ENCODE measurements around the gene ARSI. TPM values are rescaled to one million over a fixed set of nuclear protein-coding genes. Genes with fewer than 3 reads are reported as not detected.

Gene ARSI
- total RNA-seq, 2 donors from 2014 or later: 0.30 to 0.83 TPM

DNA sequence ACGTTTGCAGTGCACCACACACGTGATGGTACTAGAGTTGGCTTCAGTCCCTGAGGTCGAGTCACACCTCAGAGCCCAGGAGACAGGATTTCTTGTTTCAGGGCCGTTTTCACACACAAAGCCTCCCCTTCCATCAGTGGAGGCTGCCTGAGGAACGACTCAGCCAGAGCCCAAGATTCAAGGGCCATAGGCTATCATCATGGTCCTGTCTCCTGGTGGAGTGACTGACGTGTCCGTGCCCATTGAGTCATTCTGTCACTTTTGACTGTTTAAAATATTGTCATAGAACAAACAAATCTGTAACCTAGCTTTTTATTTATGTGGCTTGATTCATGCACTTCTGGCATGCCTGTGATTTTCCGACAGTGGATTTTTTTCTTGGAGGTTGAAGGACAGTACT lies 41.5 kb downstream of the ARSI start:
- no peak overlapping the region for H3K4me3 ChIP-seq
- no peak for DNase-seq (ENCODE audit: low spot score)
- H3K4me1 ChIP-seq: peaks cover 0 to 12% of the 10 kb centered on the region in 2 donors
- TF ChIP-seq, protein P1, sequence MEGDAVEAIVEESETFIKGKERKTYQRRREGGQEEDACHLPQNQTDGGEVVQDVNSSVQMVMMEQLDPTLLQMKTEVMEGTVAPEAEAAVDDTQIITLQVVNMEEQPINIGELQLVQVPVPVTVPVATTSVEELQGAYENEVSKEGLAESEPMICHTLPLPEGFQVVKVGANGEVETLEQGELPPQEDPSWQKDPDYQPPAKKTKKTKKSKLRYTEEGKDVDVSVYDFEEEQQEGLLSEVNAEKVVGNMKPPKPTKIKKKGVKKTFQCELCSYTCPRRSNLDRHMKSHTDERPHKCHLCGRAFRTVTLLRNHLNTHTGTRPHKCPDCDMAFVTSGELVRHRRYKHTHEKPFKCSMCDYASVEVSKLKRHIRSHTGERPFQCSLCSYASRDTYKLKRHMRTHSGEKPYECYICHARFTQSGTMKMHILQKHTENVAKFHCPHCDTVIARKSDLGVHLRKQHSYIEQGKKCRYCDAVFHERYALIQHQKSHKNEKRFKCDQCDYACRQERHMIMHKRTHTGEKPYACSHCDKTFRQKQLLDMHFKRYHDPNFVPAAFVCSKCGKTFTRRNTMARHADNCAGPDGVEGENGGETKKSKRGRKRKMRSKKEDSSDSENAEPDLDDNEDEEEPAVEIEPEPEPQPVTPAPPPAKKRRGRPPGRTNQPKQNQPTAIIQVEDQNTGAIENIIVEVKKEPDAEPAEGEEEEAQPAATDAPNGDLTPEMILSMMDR (IDR thresholded peaks at IDR 0.05): no peak
- no peaks in the 10 kb centered on the region for H3K27me3 ChIP-seq
- H3K9me3 ChIP-seq: no peaks in the 10 kb centered on the region
- H3K36me3 ChIP-seq: no peaks in the 10 kb centered on the region
- H3K27ac ChIP-seq: no peak overlapping the region

DNA sequence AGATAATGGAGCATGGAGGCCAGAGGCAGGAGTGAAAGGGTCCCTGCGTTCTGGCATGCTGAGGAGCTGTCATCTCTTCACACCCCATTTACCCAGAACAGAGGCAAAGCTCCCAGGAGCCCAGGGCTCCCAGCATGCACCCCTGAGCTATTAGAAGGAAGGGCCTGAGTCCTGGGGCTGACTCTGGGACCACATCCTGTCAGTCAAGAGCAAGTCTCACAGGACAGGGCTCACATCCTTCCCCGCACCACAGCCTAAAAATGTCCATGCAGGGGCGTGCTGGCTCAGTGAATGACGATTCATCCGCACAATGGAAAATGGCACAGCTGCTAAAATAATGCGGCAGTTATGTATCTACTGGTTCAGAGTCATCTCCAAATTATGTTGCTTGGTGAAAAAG lies 44.6 kb downstream of the ARSI start:
- no peak overlapping the region for H3K4me3 ChIP-seq
- no peaks in the 10 kb centered on the region for H3K27me3 ChIP-seq
- no peak for DNase-seq (ENCODE audit: low spot score)
- H3K36me3 ChIP-seq: no peaks in the 10 kb centered on the region
- no peak overlapping the region for H3K27ac ChIP-seq
- TF ChIP-seq, protein P1 (IDR thresholded peaks at IDR 0.05): no peak
- no peaks in the 10 kb centered on the region for H3K9me3 ChIP-seq
- peaks cover 0 to 5% of the 10 kb centered on the region in 2 donors for H3K4me1 ChIP-seq

DNA sequence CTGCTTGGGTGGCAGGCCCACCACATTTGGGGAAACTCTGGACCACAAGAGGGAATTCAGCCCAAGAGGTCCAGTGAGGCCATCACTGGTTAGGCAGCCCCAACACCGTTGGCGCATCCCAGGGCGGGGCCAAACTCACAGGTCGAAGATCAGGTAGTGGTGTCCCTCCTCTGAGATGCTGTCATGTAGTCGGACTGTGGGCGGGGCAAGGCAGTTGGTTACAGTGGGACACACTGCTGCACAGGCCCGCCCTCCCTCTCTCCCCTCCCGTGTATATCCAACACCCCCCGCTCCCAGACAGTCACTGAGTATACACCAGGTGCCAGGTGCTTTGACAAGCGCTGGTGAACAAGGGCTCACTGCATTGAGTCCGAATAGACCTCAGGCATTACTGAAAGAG lies 45.3 kb downstream of the ARSI start:
- Histone ChIP-seq H3K4me3 (no peak overlapping the region), H3K27ac (no peak overlapping the region), H3K27me3 (no peaks in the 10 kb centered on the region), H3K9me3 (no peaks in the 10 kb centered on the region), H3K4me1 (peaks cover 0 to 5% of the 10 kb centered on the region in 2 donors), H3K36me3 (no peaks in the 10 kb centered on the region)
- TF ChIP-seq, protein P1 (IDR thresholded peaks at IDR 0.05): no peak
- no peak for DNase-seq (ENCODE audit: low spot score)

DNA sequence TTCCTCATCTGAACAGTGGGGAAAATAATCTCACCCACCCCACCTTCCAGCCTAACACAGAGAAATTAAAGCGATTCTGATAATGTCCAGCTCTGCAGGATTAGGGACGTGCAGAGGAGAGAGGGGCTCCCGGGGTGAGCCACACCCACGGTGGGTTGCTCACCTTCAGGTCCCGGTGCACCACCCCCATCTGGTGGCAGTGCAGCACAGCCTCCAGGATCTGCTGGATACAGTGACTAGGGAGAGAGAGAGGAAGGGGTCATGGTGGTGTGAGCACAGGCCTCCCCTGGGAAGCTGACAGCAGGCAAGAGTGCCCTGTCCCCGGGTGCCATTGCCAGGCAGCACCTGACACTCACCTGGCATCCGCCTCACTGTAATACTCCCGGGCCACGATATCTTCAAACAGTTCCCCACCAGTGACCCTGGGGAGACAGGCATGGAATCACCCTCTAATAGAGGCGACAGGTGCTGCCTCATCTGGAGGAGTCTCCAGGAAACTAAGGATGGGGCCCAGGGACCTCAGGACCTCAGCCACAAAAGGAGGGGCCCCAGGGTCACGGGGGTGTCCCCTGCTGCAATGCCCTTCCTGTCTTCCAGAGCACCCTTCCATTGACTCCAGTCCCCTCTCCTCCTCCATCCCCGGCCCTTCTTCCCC lies 46.2 kb downstream of the ARSI start:
- Histone ChIP-seq H3K9me3 (no peaks in the 10 kb centered on the region), H3K4me1 (peaks cover 0 to 5% of the 10 kb centered on the region in 2 donors), H3K27me3 (no peaks in the 10 kb centered on the region), H3K27ac (no peak overlapping the region), H3K4me3 (no peak overlapping the region), H3K36me3 (no peaks in the 10 kb centered on the region)
- no peak for DNase-seq (ENCODE audit: low spot score)
- TF ChIP-seq, protein P1 (IDR thresholded peaks at IDR 0.05): no peak

DNA sequence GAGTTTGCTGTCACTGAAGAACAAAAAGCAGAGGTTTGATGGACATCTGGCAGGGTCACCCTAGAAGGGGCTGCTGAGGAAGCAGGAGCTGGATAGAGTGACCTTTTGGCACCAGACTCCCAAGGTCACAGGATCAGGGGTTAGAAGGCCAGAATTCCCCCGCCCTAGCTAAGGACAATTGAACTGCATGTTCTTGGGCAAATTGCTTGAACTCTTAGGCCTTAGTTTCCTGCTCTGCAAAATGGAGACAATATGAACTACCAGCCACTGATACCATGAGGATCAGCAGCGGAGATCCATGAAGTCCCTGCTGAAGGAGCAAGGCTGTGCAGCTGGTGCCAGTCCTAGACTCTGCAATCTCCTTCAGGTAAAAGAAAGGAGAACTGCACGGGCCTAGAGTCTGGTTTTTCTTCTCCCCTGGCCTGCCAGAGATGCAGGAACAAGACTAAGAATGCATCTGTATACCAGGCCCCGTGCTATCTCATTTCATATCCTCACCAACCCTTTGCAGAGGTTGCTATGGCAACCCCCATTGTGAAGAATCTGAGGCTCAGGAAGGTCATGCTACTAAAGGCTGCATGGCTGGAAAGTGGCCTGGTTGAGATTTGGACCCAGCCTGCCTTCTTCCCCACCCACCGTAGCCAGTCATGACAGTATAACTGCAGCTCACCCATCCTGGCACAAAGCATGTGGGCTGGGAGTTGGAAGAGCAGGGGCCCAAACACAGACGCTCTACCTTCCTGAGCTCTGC lies 46.9 kb downstream of the ARSI start:
- DNase-seq (ENCODE audit: low spot score): no peak
- no peak overlapping the region for H3K27ac ChIP-seq
- no peak overlapping the region for H3K4me3 ChIP-seq
- TF ChIP-seq, protein P1 (IDR thresholded peaks at IDR 0.05): no peak
- no peaks in the 10 kb centered on the region for H3K9me3 ChIP-seq
- H3K36me3 ChIP-seq: no peaks in the 10 kb centered on the region
- peaks cover 0 to 5% of the 10 kb centered on the region in 2 donors for H3K4me1 ChIP-seq
- no peaks in the 10 kb centered on the region for H3K27me3 ChIP-seq

Data from right atrium auricular region (tissue), 2 donors.